ENCODE measurements around the gene HGFAC.

GRCh38 chr4:3404546-3404945 lies 37.2 kb upstream of the HGFAC start:
- no peak for TF ChIP-seq GATA3 (IDR thresholded peaks at IDR 0.05; ENCODE audit: low read depth, low read length)
- TF ChIP-seq GATA2 (IDR thresholded peaks at IDR 0.05; ENCODE audit: low read depth, low read length): no peak
